Memory B cell (primary cell): ENCODE results near the gene PDXP.

Source experiments
- ATAC-seq: fragments of 150-1000 bp; cut with Tn5 transposase; 2 replicates; pipeline ENCODE4 v1.10.0; 2021; ENCODE audit warnings: low read depth, mild to moderate bottlenecking, moderate library complexity
- DNase-seq, 2 donors: peaks; one replicate each; pipeline ENCODE4 v3.0.0; 2022; ENCODE audit warnings: low spot score in 2 of 2
- H3K27ac Mint-ChIP-seq: one replicate; pipeline ENCODE4 v1.8.0; 2022; ENCODE audit warnings: mild to moderate bottlenecking, moderate library complexity, mixed read lengths
- H3K27me3 Mint-ChIP-seq: one replicate; pipeline ENCODE4 v1.8.0; 2022; ENCODE audit warnings: mixed read lengths
- H3K36me3 Mint-ChIP-seq: one replicate; pipeline ENCODE4 v1.8.0; 2022; ENCODE audit warnings: mild to moderate bottlenecking, mixed read lengths
- H3K4me1 Mint-ChIP-seq: one replicate; pipeline ENCODE4 v1.8.0; 2022; ENCODE audit warnings: mixed read lengths
- H3K4me3 Mint-ChIP-seq: one replicate; pipeline ENCODE4 v1.8.0; 2022; ENCODE audit warnings: mild to moderate bottlenecking, moderate library complexity, mixed read lengths
- H3K9me3 Mint-ChIP-seq: one replicate; pipeline ENCODE4 v1.8.0; 2022; ENCODE audit warnings: mixed read lengths

PDXP gene

DNA sequence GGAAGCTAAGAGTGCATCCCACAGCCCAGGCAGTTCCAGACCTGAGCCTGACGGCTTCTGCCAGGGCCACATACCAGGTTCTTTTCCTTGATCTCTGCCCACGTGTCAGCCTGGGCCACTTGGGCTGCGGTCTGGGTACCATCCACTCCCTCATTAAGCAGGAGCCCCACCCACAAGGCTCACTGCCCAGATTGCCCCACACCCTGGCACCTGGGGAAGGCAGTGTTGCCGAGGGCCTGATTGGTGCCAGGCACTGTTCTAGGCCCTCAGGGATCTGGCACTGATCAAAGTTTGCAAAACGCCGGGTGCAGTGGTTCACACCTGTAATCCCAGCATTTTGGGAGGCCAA is 34.5 kb upstream of the PDXP start:
- H3K9me3 Mint-ChIP-seq, result no peaks in the 10 kb centered on the region
- H3K27me3 Mint-ChIP-seq, result no peaks in the 10 kb centered on the region
- H3K4me3 Mint-ChIP-seq, result no peak overlapping the region
- peak overlapping the region; percentile 88 for H3K27ac Mint-ChIP-seq
- H3K4me1 Mint-ChIP-seq, result peaks cover 52% of the 10 kb centered on the region
- peaks cover 14% of the 10 kb centered on the region for H3K36me3 Mint-ChIP-seq
- DNase-seq (no peak), ATAC-seq (no peak)

GRCh38 chr22:37624876-37625275 is 33.6 kb upstream of the PDXP start:
- Mint-ChIP-seq H3K36me3 (peaks cover 15% of the 10 kb centered on the region), H3K27ac (peak overlapping the region; percentile 88), H3K4me1 (peaks cover 50% of the 10 kb centered on the region)

GRCh38 chr22:37625737-37626136 is 32.8 kb upstream of the PDXP start:
- Mint-ChIP-seq H3K27ac (peak overlapping the region; percentile 88), H3K9me3 (no peaks in the 10 kb centered on the region), H3K36me3 (peaks cover 12% of the 10 kb centered on the region), H3K4me1 (peaks cover 48% of the 10 kb centered on the region), H3K4me3 (no peak overlapping the region), H3K27me3 (no peaks in the 10 kb centered on the region)
- no peak for DNase-seq
- ATAC-seq, result no peak

More at GRCh38 chr22:37624876-37625275, 33.6 kb upstream of the PDXP start:
- DNase-seq (no peak), ATAC-seq (no peak)
- H3K4me3 Mint-ChIP-seq, result peak overlapping the region; percentile 60
- no peaks in the 10 kb centered on the region for H3K27me3 Mint-ChIP-seq
- H3K9me3 Mint-ChIP-seq, result no peaks in the 10 kb centered on the region

DNA sequence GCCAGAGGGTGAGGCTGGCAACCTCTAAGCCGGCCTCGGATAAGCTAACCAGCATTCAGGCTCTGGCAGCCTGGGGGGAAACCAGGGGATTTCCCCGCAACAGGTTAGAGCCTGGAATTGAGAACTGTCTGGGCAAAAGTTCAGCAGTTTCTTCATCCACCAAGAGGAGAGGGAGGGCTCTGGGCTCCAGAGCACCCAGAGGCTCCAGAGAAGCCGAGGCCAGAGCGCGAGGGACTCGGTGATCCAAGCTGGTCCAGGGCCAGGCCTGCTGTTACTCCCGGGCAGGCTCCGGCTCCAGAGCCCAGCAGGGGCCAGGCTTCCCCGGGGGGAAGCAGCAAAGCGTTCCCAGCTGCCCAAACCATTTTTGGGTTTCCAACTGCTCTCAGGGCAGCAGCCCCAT is 32.4 kb upstream of the PDXP start:
- Mint-ChIP-seq H3K9me3 (no peaks in the 10 kb centered on the region), H3K4me3 (peak overlapping the region; percentile 17), H3K27me3 (no peaks in the 10 kb centered on the region), H3K27ac (peak overlapping the region; percentile 88), H3K36me3 (peaks cover 12% of the 10 kb centered on the region), H3K4me1 (peaks cover 46% of the 10 kb centered on the region)
- ATAC-seq (no peak), DNase-seq (no peak)

DNA sequence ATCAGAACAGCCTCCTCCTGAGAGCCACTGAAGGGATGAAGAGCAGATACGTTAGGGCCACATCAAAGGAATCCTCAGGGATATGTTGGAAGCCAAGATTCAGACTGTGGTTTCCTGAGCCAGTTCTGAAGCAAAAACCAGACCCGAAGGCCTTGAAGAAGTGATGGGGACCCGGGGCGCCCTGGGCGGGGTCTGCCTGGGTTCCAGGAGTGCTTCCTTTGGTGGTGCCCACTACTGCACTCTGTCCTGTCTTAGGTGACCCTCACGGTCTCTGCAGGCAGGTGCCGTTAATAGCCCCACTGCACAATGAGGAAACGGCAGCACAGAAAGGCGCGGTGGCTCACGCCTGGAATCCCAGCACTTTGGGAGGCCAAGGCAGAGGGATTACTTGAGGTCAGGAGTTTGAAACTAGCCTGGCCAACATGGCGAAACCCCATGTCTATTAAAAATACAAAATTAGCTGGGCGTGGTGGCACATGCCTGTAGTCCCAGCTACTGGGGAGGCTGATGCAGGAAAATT is 31.9 kb upstream of the PDXP start:
- Mint-ChIP-seq H3K4me1 (peaks cover 45% of the 10 kb centered on the region), H3K36me3 (peaks cover 12% of the 10 kb centered on the region), H3K27me3 (no peaks in the 10 kb centered on the region), H3K27ac (peak overlapping the region; percentile 88), H3K9me3 (no peaks in the 10 kb centered on the region), H3K4me3 (peak overlapping the region; percentile 68)
- DNase-seq, result no peak
- no peak for ATAC-seq

- H3K27ac Mint-ChIP-seq, result peak overlapping the region; percentile 86
- peaks cover 49% of the 10 kb centered on the region for H3K4me1 Mint-ChIP-seq
Measured at GRCh38 chr22:37627121-37627520, 31.4 kb upstream of the PDXP start.

GRCh38 chr22:37627545-37627944 is 31.0 kb upstream of the PDXP start:
- Mint-ChIP-seq H3K9me3 (no peaks in the 10 kb centered on the region), H3K4me3 (peak overlapping the region; percentile 68), H3K27me3 (no peaks in the 10 kb centered on the region), H3K4me1 (peaks cover 52% of the 10 kb centered on the region), H3K36me3 (peaks cover 14% of the 10 kb centered on the region), H3K27ac (peak overlapping the region; percentile 86)
- no peak for DNase-seq
- ATAC-seq, result peak; percentile 75

More at GRCh38 chr22:37627121-37627520, 31.4 kb upstream of the PDXP start:
- DNase-seq (no peak), ATAC-seq (no peak)
- Mint-ChIP-seq H3K9me3 (no peaks in the 10 kb centered on the region), H3K4me3 (peak overlapping the region; percentile 68), H3K36me3 (peaks cover 14% of the 10 kb centered on the region), H3K27me3 (no peaks in the 10 kb centered on the region)

- ATAC-seq (no peak), DNase-seq (no peak)
- Mint-ChIP-seq H3K9me3 (no peaks in the 10 kb centered on the region), H3K4me1 (peaks cover 58% of the 10 kb centered on the region), H3K27me3 (no peaks in the 10 kb centered on the region), H3K36me3 (peaks cover 12% of the 10 kb centered on the region), H3K27ac (peak overlapping the region; percentile 55), H3K4me3 (no peak overlapping the region)
Measured at GRCh38 chr22:37628830-37629229, 29.7 kb upstream of the PDXP start.

- ATAC-seq (no peak), DNase-seq (no peak)
- Mint-ChIP-seq H3K9me3 (no peaks in the 10 kb centered on the region), H3K27ac (no peak overlapping the region), H3K36me3 (peaks cover 9% of the 10 kb centered on the region), H3K4me3 (no peak overlapping the region), H3K4me1 (peaks cover 63% of the 10 kb centered on the region), H3K27me3 (no peaks in the 10 kb centered on the region)
Measured at GRCh38 chr22:37629928-37630327, 28.6 kb upstream of the PDXP start.

DNA sequence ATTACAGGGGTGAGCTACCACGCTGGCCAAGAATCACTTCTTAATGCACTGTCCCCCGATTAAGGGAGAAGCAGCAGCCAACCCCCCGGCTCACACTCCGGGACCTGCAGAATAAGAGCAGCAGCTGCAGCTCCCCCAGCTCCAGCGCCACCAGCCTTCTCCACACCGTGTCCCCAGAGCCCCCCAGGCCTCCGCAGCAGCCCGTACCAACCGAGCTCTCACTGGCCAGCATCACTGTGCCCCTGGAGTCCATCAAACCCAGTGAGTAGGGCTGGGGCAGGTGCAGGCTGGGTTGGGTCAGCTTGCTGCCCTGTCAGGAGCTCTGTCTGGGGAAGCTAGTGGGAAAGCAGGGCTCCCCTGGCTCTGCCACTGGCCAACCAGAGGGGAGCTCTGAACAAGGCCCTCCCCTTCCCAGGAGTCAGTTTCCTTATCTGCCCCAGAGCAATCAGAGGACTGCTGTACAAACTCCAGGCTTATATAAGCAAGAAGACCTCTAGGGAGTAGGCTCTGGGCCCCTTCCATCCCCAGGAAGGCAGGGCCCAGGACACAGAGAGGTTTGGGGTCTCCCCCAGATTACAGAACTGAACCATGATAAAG is 27.6 kb upstream of the PDXP start:
- DNase-seq, result no peak
- peaks cover 4% of the 10 kb centered on the region for H3K36me3 Mint-ChIP-seq
- H3K4me3 Mint-ChIP-seq, result no peak overlapping the region
- H3K9me3 Mint-ChIP-seq, result no peaks in the 10 kb centered on the region
- H3K27me3 Mint-ChIP-seq, result no peaks in the 10 kb centered on the region
- peaks cover 54% of the 10 kb centered on the region for H3K4me1 Mint-ChIP-seq
- no peak for ATAC-seq
- no peak overlapping the region for H3K27ac Mint-ChIP-seq

DNA sequence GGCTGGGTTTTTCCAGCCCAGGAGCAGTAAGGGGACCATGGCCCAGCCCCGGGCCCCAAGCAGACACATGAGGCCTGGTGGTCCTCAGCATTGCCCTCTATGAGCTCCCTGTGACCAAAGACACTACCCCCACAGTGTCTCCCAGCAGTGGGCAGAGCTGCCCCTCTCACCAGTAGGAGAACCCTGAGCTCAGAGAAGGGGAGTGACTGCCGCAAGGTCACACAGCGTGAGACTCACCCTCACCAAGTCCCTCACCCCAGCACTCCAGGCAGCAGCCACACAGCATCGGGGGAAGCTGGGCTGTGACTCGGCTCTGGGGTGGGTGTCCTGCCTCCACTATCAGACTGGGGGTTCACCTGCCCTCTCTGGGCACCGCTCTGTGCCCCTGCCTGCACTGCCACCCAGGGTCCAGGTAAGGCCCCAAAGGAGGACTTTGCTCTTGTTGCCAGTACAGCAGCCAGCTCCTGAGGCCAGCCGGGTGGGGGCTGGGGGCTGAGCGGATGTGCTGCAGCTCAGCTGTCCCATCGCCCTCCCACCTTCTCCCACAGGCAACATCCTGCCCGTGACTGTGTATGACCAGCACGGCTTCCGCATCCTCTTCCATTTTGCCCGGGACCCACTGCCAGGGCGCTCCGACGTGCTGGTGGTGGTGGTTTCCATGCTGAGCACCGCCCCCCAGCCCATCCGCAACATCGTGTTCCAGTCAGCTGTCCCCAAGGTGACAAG is 26.9 kb upstream of the PDXP start:
- no peak for DNase-seq
- no peak for ATAC-seq
- H3K4me1 Mint-ChIP-seq, result peaks cover 59% of the 10 kb centered on the region
- H3K36me3 Mint-ChIP-seq, result peaks cover 4% of the 10 kb centered on the region
- H3K27ac Mint-ChIP-seq, result peak overlapping the region; percentile 78
- no peaks in the 10 kb centered on the region for H3K9me3 Mint-ChIP-seq
- H3K27me3 Mint-ChIP-seq, result no peaks in the 10 kb centered on the region
- no peak overlapping the region for H3K4me3 Mint-ChIP-seq

DNA sequence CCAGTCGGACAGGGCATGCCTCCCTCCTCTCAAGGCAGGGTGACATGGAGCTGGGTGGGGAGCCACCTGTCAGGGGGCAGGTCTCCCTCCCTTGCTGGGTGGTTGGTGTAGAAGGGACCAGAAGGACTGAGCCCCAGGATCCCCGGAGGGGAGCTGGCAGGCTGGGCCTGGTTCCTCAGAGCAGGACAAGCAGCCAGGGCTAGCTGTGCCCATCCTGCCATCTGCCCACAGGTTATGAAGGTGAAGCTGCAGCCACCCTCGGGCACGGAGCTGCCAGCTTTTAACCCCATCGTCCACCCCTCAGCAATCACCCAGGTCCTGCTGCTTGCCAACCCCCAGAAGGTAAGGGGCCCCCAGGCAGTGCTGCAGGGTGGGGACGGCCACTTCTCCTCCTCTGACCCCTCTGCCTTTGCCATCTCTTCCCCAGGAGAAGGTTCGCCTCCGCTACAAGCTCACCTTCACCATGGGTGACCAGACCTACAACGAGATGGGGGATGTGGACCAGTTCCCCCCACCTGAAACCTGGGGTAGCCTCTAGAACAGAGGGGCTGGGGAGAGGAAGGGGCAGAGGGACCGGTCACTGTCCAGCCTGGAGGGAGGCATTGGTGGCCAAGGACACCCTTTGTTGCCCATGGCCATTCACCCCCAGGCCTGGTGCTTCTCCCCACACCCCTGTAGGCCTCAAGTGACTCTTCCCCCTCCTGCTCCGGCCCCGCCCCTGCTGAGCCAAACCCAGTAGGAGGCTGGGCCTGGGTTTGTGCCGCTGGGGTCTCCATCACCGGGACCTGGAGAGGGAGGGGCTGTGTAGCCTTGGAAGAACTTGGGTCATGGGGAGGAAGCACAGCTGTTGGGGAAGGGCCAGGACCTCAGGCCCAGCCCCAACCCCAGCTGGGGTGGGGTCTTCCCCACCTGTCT is 26.1 kb upstream of the PDXP start:
- Mint-ChIP-seq H3K27me3 (no peaks in the 10 kb centered on the region), H3K4me3 (peak overlapping the region; percentile 71), H3K36me3 (peaks cover 4% of the 10 kb centered on the region), H3K4me1 (peaks cover 54% of the 10 kb centered on the region), H3K27ac (peak overlapping the region; percentile 93), H3K9me3 (no peaks in the 10 kb centered on the region)
- DNase-seq (no peak), ATAC-seq (no peak)

DNA sequence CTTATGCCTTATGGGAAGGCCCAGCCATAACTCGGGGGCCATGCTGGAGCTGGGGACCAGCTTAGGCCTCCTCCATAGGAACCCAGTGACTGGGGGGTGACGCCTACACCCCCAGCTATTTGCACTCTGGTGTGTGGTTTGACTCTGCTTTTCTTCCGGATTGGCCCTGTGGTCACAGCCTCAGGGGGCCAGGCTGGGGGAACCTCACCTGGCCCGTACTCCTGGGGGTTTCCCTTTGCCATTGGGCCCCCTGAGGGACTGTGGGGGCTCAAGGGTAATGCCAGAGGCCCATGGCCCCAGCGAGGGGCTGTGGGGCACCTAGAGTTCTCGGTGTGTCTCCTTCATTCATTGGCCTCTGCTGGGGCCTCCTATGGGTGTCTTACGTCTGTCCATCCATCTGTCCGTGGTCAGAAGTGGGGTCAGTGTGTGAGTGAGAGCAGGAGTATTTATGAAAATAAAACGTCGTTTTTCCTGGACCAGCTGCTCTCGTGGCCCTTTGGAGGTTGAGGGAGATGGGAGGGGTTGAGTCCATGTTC is 25.4 kb upstream of the PDXP start:
- Mint-ChIP-seq H3K4me3 (peak overlapping the region; percentile 71), H3K4me1 (peaks cover 52% of the 10 kb centered on the region), H3K27me3 (no peaks in the 10 kb centered on the region), H3K36me3 (peaks cover 4% of the 10 kb centered on the region), H3K9me3 (no peaks in the 10 kb centered on the region), H3K27ac (peak overlapping the region; percentile 93)
- DNase-seq (peak in 1 of 2 donors; percentile 54), ATAC-seq (peak; percentile 64)
